MCF 10A (cell line): Measurements from ENCODE around the gene ZNF200. TPM values are rescaled to one million over a fixed set of nuclear protein-coding genes. Genes with fewer than 3 reads are reported as not detected.

ENCODE experiments used
- BruUV-seq: library from RNA; stranded (reverse); fragments of 400-500 nt; replicated peaks from 2 replicates; lab custom pipeline; 2021; lab: Mats Ljungman, UMichigan
- CTCF ChIA-PET: fragments of 300-600 bp; sonication (Branson Sonifier 250); formaldehyde crosslinking; extraction: SDS; loops from one replicate; lab custom pipeline; 2021; ENCODE audit warnings: antibody characterized with exemption, inconsistent platforms; lab: Yijun Ruan, JAX
- POLR2A ChIA-PET: fragments of 300-600, 350-650 bp; sonication (Branson Sonifier 250); formaldehyde crosslinking; extraction: SDS; loops from one replicate; lab custom pipeline; 2020; ENCODE audit warnings: antibody characterized with exemption, inconsistent platforms; lab: Yijun Ruan, JAX
- DNase-seq: peaks from one replicate; pipeline ENCODE4 v3.0.0-alpha.2; 2018; ENCODE audit not compliant: unreplicated experiment
- H3K27ac Mint-ChIP-seq: one replicate; pipeline ENCODE4 v1.8.0; 2022; ENCODE audit warnings: mild to moderate bottlenecking, low read depth, mixed read lengths; ENCODE audit not compliant: unreplicated experiment
- H3K27me3 Mint-ChIP-seq: one replicate; pipeline ENCODE4 v1.8.0; 2022; ENCODE audit warnings: mixed read lengths; ENCODE audit not compliant: insufficient read depth, unreplicated experiment
- H3K36me3 Mint-ChIP-seq: one replicate; pipeline ENCODE4 v1.8.0; 2022; ENCODE audit warnings: mild to moderate bottlenecking, moderate library complexity, mixed read lengths; ENCODE audit not compliant: insufficient read depth, unreplicated experiment
- H3K4me1 Mint-ChIP-seq: one replicate; pipeline ENCODE4 v1.8.0; 2022; ENCODE audit warnings: mixed read lengths; ENCODE audit not compliant: insufficient read depth, unreplicated experiment
- H3K4me3 Mint-ChIP-seq: one replicate; pipeline ENCODE4 v1.8.0; 2022; ENCODE audit warnings: mild to moderate bottlenecking, moderate library complexity, mixed read lengths; ENCODE audit not compliant: unreplicated experiment
- H3K9me3 Mint-ChIP-seq: one replicate; pipeline ENCODE4 v1.8.0; 2022; ENCODE audit warnings: mixed read lengths; ENCODE audit not compliant: unreplicated experiment
- intact Hi-C: fragments of 100-400 bp; cut with micrococcal nuclease; formaldehyde crosslinking; loops from 2 replicates; pipeline ENCODE4 v1.14.1; 2022
- total RNA-seq: library from RNA; stranded (reverse); gene quantifications from 2 replicates; pipeline ENCODE4 v1.2.3, GENCODE V29; 2022
- TF ChIP-seq, protein P1 (sequence below): fragments of 200-600 bp; IDR thresholded peaks from one replicate; pipeline ENCODE4 v1.8.0; 2022; ENCODE audit warnings: antibody characterized with exemption, mild to moderate bottlenecking; ENCODE audit not compliant: unreplicated experiment

ZNF200 gene
- total RNA-seq, 1 experiment from 2014 or later: 6.6 TPM

DNA sequence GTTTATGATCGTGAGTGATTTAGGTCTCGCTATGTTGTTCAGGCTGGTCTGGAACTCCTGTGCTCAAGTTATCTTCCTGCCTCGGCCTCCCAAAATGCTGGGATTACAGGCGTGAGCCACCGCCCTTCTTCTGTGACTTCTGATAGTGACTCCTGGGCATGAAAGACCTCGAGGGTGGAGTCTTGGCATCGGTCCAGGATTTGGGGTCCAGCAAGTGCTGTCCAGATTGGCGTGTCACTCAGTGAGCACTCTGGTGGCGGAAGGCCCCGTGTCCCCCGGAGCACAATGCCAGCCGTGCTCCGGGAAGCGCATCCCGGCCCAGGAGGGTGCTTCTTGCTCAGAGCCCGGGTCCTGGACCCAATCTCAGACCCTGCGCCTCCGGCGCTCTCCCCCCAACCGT is 40.2 kb downstream of the ZNF200 start:
- TF ChIP-seq, protein P1, sequence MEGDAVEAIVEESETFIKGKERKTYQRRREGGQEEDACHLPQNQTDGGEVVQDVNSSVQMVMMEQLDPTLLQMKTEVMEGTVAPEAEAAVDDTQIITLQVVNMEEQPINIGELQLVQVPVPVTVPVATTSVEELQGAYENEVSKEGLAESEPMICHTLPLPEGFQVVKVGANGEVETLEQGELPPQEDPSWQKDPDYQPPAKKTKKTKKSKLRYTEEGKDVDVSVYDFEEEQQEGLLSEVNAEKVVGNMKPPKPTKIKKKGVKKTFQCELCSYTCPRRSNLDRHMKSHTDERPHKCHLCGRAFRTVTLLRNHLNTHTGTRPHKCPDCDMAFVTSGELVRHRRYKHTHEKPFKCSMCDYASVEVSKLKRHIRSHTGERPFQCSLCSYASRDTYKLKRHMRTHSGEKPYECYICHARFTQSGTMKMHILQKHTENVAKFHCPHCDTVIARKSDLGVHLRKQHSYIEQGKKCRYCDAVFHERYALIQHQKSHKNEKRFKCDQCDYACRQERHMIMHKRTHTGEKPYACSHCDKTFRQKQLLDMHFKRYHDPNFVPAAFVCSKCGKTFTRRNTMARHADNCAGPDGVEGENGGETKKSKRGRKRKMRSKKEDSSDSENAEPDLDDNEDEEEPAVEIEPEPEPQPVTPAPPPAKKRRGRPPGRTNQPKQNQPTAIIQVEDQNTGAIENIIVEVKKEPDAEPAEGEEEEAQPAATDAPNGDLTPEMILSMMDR: no peak
- H3K9me3 Mint-ChIP-seq: no peaks in the 10 kb centered on the region
- no peak overlapping the region for H3K4me3 Mint-ChIP-seq
- ChIA-PET POLR2A (no interaction called here), CTCF (no interaction called here)
- intact Hi-C loops: no loop called here
- H3K27ac Mint-ChIP-seq: no peak overlapping the region
- H3K27me3 Mint-ChIP-seq: no peaks in the 10 kb centered on the region
- peaks cover 2% of the 10 kb centered on the region for H3K4me1 Mint-ChIP-seq
- BruUV-seq: no TSS peak
- DNase-seq: no peak
- H3K36me3 Mint-ChIP-seq: no peaks in the 10 kb centered on the region

DNA sequence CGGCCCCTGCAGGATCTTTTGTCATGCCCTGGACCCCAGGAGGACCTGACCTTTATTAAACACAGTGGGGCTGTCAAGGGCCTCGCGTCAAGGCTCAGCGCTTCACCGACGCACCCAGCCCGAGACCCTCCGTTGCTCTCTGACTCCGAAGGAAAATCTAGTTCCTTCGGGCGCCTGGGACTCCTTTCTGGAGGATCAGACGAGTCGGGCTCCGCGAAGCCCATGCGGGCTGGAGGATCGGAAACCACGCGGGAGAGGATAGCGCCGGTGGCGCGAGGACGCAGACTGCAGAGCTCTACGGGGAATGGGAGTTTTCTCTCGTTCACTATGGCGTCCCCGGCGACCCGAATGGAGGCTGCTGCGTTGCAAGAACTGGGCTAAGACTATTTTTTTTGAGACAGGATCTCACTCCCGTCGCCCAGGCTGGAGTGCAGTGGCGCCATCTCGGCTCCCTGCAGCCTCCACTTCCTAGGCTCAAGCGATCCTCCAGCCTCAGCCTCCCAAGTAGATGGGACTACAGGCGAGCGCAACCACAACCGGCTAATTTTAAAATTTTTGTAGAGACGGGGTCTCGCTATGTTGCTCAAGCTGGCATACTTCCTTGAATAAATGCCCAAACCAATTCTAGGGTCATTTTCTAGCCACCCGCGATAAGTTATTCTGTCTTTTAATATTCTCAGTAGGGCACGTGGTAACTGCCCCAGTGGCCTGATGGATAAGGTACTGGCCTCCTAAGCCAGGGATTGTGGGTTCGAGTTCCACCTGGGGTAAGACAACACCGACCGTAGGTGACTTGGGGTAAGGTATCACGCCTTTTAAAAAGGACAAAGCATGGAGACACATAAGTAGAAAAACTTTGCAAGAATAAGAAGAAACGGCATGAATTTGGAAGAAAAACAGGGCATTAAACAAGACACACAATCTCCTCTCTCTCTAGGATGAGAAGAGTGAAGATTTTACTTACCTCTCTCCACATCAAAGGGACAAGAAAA is 41.4 kb downstream of the ZNF200 start:
- no TSS peak for BruUV-seq
- H3K27me3 Mint-ChIP-seq: no peaks in the 10 kb centered on the region
- no peak overlapping the region for H3K27ac Mint-ChIP-seq
- H3K9me3 Mint-ChIP-seq: no peaks in the 10 kb centered on the region
- intact Hi-C loops: no loop called here
- H3K4me1 Mint-ChIP-seq: peaks cover 5% of the 10 kb centered on the region
- ChIA-PET POLR2A (interaction anchor here (0.7 kb wide), 1 partner anchor 207 kb away, joined by 3 read pairs; the partner anchor contains the start of genes ZNF174 and ZSCAN32), CTCF (no interaction called here)
- TF ChIP-seq, protein P1: no peak
- peaks cover 7% of the 10 kb centered on the region for H3K36me3 Mint-ChIP-seq
- H3K4me3 Mint-ChIP-seq: no peak overlapping the region
- DNase-seq: no peak

DNA sequence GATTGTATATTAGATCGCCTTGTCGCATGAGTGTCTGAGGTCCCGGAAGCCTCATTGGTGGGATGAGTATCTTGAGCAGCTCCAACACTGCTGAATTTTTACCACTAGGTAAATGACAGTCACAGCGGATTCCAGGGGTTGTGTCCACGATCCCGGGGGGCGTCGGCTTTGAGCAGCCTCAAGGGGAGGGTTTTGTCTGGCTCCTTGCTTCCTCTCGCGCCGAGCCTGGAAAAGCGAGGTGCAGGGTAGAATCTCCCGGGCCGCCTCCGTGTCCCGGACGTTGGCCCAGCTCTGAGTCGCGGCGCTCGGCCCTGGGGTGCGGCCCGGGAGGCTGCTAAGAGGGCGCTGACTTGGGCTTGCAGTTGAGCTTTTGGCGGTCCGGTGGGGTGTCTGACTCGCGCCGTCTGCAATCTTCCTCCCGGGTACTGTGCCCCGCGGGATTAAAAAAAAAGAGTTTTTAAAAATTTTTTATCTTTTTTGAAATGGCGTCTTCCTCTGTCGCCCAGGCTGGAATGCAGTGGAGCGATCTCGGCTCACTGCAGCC is 42.4 kb downstream of the ZNF200 start:
- ChIA-PET POLR2A (no interaction called here), CTCF (no interaction called here)
- TF ChIP-seq, protein P1: no peak
- Mint-ChIP-seq H3K36me3 (peaks cover 7% of the 10 kb centered on the region), H3K4me1 (peaks cover 5% of the 10 kb centered on the region), H3K4me3 (no peak overlapping the region), H3K27me3 (no peaks in the 10 kb centered on the region), H3K9me3 (no peaks in the 10 kb centered on the region), H3K27ac (no peak overlapping the region)
- intact Hi-C loops: no loop called here
- no TSS peak for BruUV-seq
- no peak for DNase-seq

DNA sequence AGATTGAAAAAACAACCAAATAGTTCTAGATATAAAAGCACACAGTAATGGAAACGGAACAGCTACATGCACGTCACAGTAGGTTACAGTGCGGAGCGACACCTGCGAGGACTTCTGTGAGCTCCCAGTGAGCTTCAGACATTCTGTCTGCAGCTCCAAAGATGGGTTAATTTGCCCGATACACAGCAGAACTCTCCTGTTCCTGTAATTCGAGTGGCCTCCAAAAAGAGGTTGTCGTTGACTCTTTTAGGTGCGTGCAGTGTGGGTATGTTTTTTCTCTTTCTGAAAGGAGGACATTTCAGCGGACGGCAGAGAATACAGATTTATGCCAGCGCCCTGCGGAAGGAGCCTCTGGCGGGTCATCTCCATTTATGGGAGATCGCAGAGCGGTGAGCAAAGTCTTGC is 44.0 kb downstream of the ZNF200 start:
- intact Hi-C loops: no loop called here
- POLR2A ChIA-PET: interaction anchor here (0.7 kb wide), 1 partner anchor 93 kb away, joined by 3 read pairs; the partner anchor contains the start of gene ZNF263
- no peak for DNase-seq
- BruUV-seq: no TSS peak
- TF ChIP-seq, protein P1: no peak
- CTCF ChIA-PET: no interaction called here
- Mint-ChIP-seq H3K9me3 (no peaks in the 10 kb centered on the region), H3K27ac (no peak overlapping the region), H3K27me3 (no peaks in the 10 kb centered on the region), H3K4me3 (no peak overlapping the region), H3K36me3 (peaks cover 7% of the 10 kb centered on the region), H3K4me1 (peaks cover 5% of the 10 kb centered on the region)
